Ishikawa (cell line): ENCODE data around the gene LRRC71.

Source experiments
- CEBPB ChIP-seq: IDR thresholded peaks from 2 replicates; pipeline ENCODE4 v1.6.1; 2012
- CREB1 ChIP-seq: IDR thresholded peaks from 2 replicates; pipeline ENCODE4 v1.6.1; 2012; ENCODE audit warnings: low read depth
- EGR1 ChIP-seq: IDR thresholded peaks from 2 replicates; pipeline ENCODE4 v1.6.1; 2012
- EP300 ChIP-seq: IDR thresholded peaks from 2 replicates; pipeline ENCODE4 v1.6.1; 2012; ENCODE audit warnings: borderline replicate concordance
- FOXM1 ChIP-seq: IDR thresholded peaks from 2 replicates; pipeline ENCODE4 v1.6.1; 2012; ENCODE audit warnings: low read depth, borderline replicate concordance
- NFIC ChIP-seq: IDR thresholded peaks from 2 replicates; pipeline ENCODE4 v1.6.1; 2012
- RAD21 ChIP-seq: IDR thresholded peaks from 2 replicates; pipeline ENCODE4 v1.6.1; 2012; ENCODE audit warnings: low read depth
- TAF1 ChIP-seq: IDR thresholded peaks from 2 replicates; pipeline ENCODE4 v1.6.1; 2012; ENCODE audit warnings: low read depth, mild to moderate bottlenecking
- TCF12 ChIP-seq: IDR thresholded peaks from 2 replicates; pipeline ENCODE4 v1.6.1; 2012; ENCODE audit warnings: low read depth
- TEAD4 ChIP-seq: IDR thresholded peaks from 2 replicates; pipeline ENCODE4 v1.6.1; 2012
- YY1 ChIP-seq: IDR thresholded peaks from 2 replicates; pipeline ENCODE4 v1.6.1; 2012; ENCODE audit warnings: low read depth
- ZBTB7A ChIP-seq: IDR thresholded peaks from 2 replicates; pipeline ENCODE4 v1.6.1; 2012; ENCODE audit warnings: low read depth
- TF ChIP-seq, protein P1 (sequence below): IDR thresholded peaks from 2 replicates; pipeline ENCODE4 v1.6.1; 2012
- TF ChIP-seq, protein P2 (sequence below): IDR thresholded peaks from 2 replicates; pipeline ENCODE4 v1.6.1; 2012; ENCODE audit warnings: low read depth, mild to moderate bottlenecking
- TF ChIP-seq, protein P3 (sequence below): IDR thresholded peaks from 2 replicates; pipeline ENCODE4 v1.6.1; 2012

The LRRC71 gene

DNA sequence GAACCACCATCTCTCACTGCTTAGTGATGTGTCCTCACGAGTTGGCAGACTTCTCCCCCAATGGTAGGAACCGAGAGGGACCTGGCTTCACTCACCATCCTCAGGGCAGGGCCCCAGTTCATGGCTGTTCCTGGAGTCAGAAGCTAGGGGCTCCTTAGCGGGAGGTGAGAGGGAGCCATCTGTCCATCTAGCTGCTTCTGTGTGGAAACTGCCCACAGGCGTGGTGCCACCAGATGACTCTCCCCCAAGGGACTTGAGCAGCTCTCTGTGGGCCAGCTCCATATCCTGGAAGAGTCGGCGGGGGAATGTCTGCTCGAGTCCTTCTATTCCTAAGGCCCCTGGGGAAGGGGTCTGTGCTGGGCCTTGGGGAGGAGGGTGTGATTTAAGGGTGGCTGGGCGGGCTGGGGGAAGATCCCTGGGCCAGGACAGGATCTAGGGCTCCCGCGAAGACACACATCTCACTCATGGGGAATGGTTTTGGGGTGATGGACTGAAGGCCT, 16.3 kb downstream of the LRRC71 start:
- no peak for TF ChIP-seq NFIC
- no peak for TF ChIP-seq EP300
- no peak for TF ChIP-seq ZBTB7A
- no peak for TF ChIP-seq FOXM1
- TF ChIP-seq TCF12 = no peak
- TF ChIP-seq YY1 = no peak
- TF ChIP-seq, protein P1, sequence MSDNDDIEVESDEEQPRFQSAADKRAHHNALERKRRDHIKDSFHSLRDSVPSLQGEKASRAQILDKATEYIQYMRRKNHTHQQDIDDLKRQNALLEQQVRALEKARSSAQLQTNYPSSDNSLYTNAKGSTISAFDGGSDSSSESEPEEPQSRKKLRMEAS = no peak
- no peak for TF ChIP-seq EGR1
- TF ChIP-seq RAD21 = no peak
- TF ChIP-seq TEAD4 = no peak
- TF ChIP-seq, protein P2, sequence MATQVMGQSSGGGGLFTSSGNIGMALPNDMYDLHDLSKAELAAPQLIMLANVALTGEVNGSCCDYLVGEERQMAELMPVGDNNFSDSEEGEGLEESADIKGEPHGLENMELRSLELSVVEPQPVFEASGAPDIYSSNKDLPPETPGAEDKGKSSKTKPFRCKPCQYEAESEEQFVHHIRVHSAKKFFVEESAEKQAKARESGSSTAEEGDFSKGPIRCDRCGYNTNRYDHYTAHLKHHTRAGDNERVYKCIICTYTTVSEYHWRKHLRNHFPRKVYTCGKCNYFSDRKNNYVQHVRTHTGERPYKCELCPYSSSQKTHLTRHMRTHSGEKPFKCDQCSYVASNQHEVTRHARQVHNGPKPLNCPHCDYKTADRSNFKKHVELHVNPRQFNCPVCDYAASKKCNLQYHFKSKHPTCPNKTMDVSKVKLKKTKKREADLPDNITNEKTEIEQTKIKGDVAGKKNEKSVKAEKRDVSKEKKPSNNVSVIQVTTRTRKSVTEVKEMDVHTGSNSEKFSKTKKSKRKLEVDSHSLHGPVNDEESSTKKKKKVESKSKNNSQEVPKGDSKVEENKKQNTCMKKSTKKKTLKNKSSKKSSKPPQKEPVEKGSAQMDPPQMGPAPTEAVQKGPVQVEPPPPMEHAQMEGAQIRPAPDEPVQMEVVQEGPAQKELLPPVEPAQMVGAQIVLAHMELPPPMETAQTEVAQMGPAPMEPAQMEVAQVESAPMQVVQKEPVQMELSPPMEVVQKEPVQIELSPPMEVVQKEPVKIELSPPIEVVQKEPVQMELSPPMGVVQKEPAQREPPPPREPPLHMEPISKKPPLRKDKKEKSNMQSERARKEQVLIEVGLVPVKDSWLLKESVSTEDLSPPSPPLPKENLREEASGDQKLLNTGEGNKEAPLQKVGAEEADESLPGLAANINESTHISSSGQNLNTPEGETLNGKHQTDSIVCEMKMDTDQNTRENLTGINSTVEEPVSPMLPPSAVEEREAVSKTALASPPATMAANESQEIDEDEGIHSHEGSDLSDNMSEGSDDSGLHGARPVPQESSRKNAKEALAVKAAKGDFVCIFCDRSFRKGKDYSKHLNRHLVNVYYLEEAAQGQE = no peak
- TF ChIP-seq TAF1 = no peak
- TF ChIP-seq, protein P3, sequence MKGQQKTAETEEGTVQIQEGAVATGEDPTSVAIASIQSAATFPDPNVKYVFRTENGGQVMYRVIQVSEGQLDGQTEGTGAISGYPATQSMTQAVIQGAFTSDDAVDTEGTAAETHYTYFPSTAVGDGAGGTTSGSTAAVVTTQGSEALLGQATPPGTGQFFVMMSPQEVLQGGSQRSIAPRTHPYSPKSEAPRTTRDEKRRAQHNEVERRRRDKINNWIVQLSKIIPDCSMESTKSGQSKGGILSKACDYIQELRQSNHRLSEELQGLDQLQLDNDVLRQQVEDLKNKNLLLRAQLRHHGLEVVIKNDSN = no peak
- no peak for TF ChIP-seq CEBPB
- no peak for TF ChIP-seq CREB1

DNA sequence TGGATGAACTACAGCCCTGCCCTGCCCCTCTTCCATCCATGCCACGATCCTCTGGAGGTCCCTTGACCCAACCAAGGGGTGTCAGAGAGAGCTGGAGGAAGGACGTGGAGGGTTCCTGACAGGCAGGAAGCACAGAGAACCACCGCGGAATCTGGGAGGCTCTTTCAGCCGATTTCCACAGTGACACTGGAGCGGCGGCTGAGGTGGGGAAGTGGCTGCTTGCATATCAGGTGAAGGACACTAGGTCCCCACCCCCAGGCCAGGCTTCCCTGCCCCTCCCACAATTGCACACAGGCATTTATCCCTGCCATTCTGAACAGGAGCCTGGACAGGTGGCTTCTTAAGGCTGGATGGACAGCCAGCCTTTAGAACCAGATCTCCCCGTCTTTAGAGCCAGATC, 17.5 kb downstream of the LRRC71 start:
- TF ChIP-seq TEAD4 (no peak), RAD21 (no peak), CREB1 (no peak), FOXM1 (no peak), CEBPB (no peak)
- TF ChIP-seq, protein P1 = no peak
- TF ChIP-seq, protein P3 = no peak

DNA sequence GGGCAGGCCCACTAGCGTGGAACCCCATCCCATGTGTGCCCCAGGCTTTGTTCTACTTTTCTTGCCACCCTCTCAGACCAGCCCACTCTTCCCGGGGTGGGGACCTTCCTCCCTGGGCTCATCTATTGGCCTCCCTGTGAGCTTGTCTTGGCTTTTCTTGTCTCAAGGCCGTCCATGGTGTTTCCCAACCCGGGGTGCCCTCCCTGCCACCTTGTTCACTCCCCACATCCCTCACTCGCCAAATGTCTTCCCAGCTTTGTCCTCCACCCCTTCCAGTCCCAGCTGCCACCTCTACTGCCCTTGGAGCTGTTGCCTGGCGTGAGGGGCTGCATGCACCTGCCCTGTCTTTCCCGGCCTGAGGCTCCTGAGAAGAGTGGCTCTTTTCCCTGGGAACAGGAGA, 18.4 kb downstream of the LRRC71 start:
- TF ChIP-seq, protein P3 = no peak
- TF ChIP-seq TEAD4 (no peak), EP300 (no peak), ZBTB7A (no peak), YY1 (no peak), TAF1 (no peak), CEBPB (no peak), NFIC (no peak)
- TF ChIP-seq, protein P1 = no peak

DNA sequence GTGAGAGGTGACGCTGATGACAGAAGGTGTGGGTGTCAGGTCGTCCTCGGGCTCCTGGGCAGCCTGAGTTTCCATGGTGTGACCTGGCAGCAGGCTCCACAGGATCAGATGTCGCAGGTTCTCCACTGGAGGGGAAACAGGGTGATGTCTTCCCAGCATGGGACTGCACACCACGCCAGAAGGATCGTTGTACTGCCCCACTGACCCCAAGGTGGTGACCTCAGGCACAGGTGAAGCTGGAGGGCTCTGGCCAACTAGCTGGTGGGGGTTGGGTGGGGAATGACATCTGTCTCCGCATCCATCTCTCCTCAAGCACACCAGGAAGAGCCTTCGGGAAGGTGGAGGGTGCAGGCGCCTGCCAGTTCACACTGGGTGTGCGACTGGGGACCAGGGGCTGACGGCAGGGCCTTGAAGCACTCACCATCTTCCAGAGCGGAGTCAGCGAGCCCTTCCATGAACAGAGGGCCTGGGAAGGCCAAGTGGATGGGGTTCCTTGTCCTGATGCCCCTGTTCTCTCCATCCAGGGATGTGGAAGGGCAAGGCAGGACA, 19.4 kb downstream of the LRRC71 start:
- no peak for TF ChIP-seq YY1
- TF ChIP-seq CEBPB = no peak
- no peak for TF ChIP-seq CREB1
- no peak for TF ChIP-seq TEAD4
- TF ChIP-seq TAF1 = no peak
- TF ChIP-seq, protein P1 = no peak
- no peak for TF ChIP-seq TCF12
- TF ChIP-seq, protein P2 = no peak
- TF ChIP-seq EP300 = no peak
- no peak for TF ChIP-seq RAD21

DNA sequence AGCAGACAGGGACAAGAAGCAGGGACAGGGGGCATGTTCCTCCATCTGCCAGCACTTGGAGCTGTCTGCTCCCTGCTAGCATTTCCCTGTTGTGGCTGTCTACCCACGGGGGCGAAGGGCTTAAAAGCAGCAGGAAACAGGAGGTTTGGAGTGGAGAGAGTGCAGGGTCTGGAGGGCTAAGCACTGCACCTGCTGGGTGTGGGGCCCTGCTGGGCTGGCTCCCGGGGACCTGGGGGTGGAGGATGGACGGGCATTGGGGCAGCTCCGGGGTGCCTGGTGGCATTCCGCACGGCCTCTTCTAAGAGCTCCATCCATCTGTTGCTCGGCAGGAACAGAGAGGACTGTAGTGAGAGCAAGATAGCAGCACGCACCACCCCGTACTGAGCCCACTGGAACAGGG, 21.2 kb downstream of the LRRC71 start:
- TF ChIP-seq, protein P1 = no peak
- TF ChIP-seq ZBTB7A (no peak), TCF12 (no peak), EGR1 (no peak), YY1 (no peak), CEBPB (no peak), RAD21 (no peak), TAF1 (no peak), CREB1 (no peak)
- TF ChIP-seq, protein P3 = no peak
